ENCODE data around the gene PER2. TPM values are rescaled to one million over a fixed set of nuclear protein-coding genes. Genes with fewer than 3 reads are reported as not detected.

Gene PER2
- total RNA-seq, 2 donors from 2014 or later: 6.4 to 8.1 TPM

DNA sequence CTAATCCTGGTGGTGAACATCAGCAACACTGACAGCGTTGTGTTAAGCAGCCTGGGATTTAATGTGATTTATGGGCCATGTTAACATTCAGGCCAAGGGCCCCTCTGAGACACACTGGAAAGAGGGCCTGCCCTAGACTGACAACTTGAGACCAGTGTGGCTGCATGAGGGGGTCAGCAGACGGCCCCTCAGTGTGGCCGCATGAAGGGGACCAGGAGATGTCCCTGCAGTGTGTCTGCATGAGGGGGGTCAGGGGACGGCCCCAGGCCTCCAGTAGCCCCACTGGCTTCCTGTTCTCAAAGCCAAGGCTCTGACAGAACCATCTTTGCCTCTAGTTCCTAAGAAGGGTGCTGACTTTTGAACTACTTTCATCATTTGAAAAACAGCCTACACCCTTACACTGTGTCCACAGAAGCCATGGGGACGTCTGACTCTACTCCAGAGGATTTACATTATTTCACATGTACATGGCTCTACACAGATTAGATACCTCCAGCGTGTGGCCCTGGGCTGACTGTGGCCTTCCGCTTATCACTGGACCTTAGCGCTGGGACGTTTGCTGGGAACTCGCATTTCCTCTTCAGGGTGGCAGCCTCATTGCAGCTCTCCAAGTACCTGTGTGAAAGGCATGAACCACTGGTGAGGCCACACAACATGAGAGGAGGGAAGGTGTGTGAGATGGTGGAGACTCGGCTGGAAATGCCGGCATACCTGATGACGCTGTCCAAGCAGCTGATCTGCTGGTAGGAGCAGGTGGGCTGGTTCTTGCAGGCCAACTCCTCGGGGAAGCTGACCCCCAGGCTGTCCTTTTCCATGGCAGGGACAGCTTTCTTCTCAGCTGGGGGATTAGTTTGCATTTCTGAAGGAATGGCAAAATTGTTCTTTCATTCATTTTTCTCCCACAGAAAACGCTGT is 30.4 kb downstream of the PER2 start:
- peak; percentile 11 for DNase-seq
- no peak for ATAC-seq
- intact Hi-C loops (cut with DNase I): no loop called here

GRCh38 chr2:238256594-238257104 is 31.8 kb downstream of the PER2 start:
- intact Hi-C loops (cut with DNase I): no loop called here
- DNase-seq (peak; percentile 62), ATAC-seq (peak in 1 of 2 donors; percentile 61)

DNA sequence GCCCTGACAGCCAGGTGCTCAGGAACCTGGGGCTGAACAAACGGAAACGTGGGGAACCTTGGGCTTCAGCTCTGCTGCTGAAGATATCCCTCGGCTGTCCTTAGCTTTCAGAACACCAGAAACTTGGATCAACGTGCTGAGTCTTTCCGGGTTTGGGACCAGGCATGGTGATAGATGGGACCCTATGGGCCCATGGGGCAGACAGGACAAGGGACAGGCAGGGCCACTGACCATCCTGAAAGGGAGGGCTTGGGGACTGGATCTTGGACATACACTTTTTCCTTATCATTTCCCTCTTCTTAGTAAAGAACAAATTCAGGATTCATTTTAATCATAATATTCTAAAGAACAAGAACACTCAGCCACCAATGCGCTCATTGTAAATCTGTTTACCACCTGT is 32.3 kb downstream of the PER2 start:
- no peak for ATAC-seq
- peak; percentile 1 for DNase-seq
- intact Hi-C loops (cut with DNase I): no loop called here

DNA sequence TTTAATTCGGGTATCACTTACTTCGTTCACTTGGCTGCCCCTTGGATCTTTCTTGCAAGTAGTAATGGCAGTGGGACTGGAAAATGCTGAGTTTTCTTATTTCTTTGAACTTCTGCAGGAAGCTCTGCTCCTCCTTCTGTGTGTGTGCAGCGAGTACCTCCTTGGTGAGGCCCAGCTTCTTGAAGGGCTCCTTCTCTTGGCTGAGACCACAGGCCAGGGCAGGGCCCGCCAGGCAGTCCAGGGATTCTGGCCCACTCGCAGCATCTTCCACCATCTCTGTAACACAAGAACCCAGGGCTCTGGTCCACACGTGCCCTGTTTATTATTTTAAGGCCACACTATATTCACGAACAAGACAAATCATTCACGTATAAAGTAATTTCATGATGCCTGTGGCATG is 32.8 kb downstream of the PER2 start:
- DNase-seq (no peak), ATAC-seq (no peak)
- intact Hi-C loops (cut with DNase I): no loop called here

DNA sequence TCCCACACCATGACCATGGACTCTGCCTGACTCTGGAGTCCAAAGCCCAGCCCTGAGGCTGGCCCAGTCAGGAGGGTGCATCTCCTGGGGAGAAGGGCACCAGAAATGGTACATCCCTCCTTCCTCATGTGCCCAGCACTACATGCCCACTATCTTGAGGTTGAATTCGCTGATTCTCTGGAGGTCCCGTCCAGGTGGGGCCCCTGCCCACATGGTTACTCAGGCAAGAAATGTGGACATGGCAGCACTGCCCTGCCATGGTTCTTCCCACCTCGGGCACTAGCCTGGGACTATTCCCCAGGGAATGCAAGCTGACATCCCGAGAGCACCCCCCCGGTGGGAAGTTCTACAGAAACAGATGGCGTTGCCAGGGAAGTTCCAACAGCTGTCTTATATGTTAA is 33.3 kb downstream of the PER2 start:
- intact Hi-C loops (cut with DNase I): no loop called here
- ATAC-seq: no peak
- no peak for DNase-seq

- intact Hi-C loops (cut with DNase I): no loop called here
- ATAC-seq: no peak
- no peak for DNase-seq
Measured at GRCh38 chr2:238254095-238254723, 34.2 kb downstream of the PER2 start.

- no peak for DNase-seq
- ATAC-seq: no peak
- intact Hi-C loops (cut with DNase I): no loop called here
Measured at GRCh38 chr2:238252766-238253630, 35.4 kb downstream of the PER2 start.

- DNase-seq: no peak
- intact Hi-C loops (cut with DNase I): no loop called here
- no peak for ATAC-seq
Measured at GRCh38 chr2:238251986-238252385, 36.4 kb downstream of the PER2 start.

- intact Hi-C loops (cut with DNase I): no loop called here
- ATAC-seq (no peak), DNase-seq (no peak)
Measured at GRCh38 chr2:238251331-238251730, 37.1 kb downstream of the PER2 start.

GRCh38 chr2:238250896-238251295 is 37.5 kb downstream of the PER2 start:
- ATAC-seq: no peak
- no peak for DNase-seq
- intact Hi-C loops (cut with DNase I): no loop called here

DNA sequence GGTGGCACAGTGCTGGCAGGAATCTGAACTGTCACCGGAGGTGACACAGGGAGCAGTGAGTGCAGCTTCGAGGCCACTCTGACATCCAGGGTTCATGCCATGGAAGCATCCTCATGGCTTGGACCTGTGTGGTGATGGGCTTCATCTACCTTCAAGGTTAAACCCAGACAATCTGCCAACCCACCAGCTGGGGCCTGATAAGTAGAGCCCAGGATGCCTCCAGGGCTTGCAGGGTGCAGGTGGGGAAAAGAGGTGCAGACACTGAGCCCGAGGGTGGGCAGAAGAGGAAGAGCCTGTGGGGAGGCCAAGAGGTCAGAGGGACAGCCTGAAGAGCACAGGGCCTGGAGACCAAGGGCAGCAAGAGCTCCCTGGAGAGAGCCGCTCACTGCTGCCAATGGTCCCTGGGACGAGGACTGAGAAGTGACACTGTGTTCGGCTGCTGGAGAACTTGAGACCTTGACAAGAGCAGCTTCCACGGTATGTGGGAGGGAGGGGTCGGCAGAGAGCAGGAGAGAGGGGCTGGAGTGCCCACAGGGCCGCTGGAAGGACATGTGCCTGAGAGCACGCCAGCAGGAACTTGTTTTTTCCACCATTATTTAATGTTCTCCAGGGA is 40.5 kb downstream of the PER2 start:
- ATAC-seq (peak in 1 of 2 donors; percentile 17), DNase-seq (no peak)
- intact Hi-C loops (cut with DNase I): no loop called here

- no peak for ATAC-seq
Measured at GRCh38 chr2:238247002-238247822, 41.2 kb downstream of the PER2 start.

DNA sequence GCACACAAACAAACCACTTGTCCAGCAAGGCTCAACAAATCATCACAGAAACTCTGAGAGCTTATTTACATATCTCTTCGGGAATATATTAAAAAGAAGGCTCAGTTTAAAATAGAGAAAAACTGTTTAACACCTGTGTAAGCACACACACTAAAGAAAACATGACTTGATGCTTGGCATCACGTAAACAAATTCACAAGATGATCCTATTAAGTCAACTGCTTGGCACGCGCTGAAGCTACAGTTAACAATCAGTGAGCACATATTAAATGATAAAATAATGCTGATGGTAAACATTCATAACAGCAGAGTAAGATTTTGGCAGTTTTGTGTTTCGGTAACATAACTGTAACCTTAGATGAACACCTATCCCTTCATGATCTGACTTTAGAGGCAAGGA is 44.3 kb downstream of the PER2 start:
- ATAC-seq (no peak), DNase-seq (no peak)
- intact Hi-C loops (cut with DNase I): no loop called here

More at GRCh38 chr2:238247002-238247822, 41.2 kb downstream of the PER2 start:
- DNase-seq: no peak
- intact Hi-C loops (cut with DNase I): no loop called here

- DNase-seq: no peak
- intact Hi-C loops (cut with DNase I): no loop called here
- ATAC-seq: no peak
Measured at GRCh38 chr2:238243496-238244076, 44.8 kb downstream of the PER2 start.

DNA sequence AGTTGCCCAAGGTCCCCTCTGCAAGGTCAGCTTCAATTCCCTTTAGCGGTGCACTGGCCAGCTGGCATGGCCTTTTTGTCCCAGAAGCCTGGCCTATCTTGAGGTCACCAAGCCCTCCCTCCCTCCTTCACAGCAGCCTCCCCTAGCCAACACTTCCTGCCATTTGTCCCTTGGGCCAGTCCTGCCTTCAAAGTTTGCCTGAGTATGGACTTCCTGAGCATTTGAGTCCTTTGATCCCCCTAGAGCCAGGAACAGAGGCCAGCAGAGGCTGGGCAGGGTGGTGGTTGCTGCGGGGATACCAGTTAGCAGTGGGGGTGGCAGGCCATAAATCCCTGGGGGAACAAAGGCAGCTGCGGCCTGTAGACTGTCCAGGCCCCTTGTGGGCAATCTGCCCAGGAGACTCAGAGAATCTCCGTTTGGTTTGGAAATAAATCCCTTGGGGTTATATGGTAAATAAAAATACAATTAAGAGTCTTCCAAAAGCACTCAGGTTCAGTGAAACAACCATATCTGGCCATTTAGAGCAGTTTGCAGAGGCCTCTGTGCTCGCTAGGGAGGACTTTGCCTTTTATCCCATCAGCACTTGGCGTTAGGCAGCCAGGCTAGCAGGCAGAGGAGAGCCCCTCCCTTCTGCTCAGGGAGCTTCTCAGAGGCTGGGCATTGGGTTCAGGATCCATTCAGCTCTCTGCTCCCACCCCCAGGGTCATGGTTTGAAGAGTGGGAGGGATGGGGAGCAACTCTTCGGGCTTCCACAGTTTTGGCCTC is 45.5 kb downstream of the PER2 start:
- ATAC-seq: peak; percentile 4 to 53
- intact Hi-C loops (cut with DNase I): no loop called here
- peak; percentile 42 for DNase-seq

GRCh38 chr2:238241970-238242369 is 46.4 kb downstream of the PER2 start:
- DNase-seq (no peak), ATAC-seq (no peak)
- intact Hi-C loops (cut with DNase I): no loop called here

Data from left cardiac atrium (tissue), 4 donors.